GM20000 (cell line): ENCODE measurements around the gene CD8B2.

Source experiments
- DNase-seq: peaks from one replicate; pipeline ENCODE4 v3.0.0; 2012; ENCODE audit warnings: low spot score
- TF ChIP-seq, protein P1 (sequence below): IDR thresholded peaks from 2 replicates; pipeline ENCODE4 v1.5.1; 2012; ENCODE audit warnings: mild to moderate bottlenecking, control low read depth; ENCODE audit errors: extremely low read depth, missing control alignments

Gene CD8B2

DNA sequence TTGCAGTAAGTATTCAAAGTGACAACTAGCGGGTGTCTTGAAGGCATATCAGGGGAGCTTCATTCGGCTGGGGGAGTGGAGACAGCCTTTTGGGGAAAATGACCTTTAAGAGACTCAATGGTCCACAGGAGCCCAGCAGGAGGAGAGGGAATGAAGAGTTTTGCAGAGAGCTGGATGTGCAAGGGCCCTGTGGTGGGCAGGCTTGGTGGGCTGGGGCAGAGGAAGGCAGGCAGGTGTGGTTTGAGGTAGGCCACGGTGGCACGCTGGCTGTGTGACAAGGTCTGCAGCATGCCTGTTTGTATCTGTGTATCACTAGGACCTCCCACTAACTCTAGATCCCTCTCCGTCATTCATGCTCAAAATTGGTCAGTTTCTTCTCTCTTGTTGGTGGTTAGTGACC, 53.7 kb downstream of the CD8B2 start:
- TF ChIP-seq, protein P1, sequence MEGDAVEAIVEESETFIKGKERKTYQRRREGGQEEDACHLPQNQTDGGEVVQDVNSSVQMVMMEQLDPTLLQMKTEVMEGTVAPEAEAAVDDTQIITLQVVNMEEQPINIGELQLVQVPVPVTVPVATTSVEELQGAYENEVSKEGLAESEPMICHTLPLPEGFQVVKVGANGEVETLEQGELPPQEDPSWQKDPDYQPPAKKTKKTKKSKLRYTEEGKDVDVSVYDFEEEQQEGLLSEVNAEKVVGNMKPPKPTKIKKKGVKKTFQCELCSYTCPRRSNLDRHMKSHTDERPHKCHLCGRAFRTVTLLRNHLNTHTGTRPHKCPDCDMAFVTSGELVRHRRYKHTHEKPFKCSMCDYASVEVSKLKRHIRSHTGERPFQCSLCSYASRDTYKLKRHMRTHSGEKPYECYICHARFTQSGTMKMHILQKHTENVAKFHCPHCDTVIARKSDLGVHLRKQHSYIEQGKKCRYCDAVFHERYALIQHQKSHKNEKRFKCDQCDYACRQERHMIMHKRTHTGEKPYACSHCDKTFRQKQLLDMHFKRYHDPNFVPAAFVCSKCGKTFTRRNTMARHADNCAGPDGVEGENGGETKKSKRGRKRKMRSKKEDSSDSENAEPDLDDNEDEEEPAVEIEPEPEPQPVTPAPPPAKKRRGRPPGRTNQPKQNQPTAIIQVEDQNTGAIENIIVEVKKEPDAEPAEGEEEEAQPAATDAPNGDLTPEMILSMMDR = no peak
- no peak for DNase-seq

DNA sequence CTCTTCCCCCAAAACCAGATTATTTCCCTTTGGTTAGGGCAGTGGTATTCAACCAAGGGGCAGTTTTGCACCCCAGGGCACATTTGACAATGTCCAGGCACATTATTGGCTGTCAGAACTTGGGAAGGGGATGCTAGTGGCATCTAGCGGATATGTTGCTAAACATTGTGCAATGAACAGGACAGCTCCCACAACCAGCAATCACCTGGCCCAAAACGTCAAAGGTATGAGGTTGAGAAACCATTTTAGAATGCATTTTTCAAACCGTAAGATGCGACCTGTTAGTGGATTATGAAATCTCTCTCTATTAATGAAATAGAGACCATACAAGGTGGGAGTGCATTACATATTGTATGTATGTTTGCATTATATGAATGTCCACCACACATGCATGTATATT, 54.2 kb downstream of the CD8B2 start:
- TF ChIP-seq, protein P1 = no peak
- DNase-seq = no peak

DNA sequence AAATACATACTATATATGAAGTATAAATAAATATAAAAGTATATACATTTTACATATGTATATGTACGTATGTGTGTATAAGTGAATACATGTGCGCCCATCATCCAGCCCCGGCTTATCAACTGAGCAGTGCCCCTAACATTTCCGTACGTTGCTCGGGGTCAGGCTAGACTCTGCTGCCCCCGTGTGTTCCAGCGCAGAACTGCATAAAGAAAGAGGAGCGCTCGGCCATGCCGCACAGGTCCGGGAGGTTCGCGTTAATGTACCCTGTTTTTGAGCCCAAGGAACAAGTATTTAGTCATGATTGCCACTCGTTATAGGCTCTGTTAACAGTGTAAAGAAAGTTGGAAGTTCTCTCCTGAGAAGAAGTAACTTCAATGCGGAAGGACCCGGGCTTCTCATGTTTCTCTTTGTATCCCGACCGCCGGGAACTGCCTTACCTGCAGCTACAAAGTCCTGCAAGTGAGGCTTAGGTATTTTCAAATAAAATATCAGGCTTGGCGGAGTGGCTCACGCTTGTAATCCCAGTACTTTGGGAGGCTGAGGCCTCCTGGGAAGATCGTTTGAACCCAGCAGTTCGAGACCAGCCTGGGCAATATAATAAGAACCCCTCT, 55.7 kb downstream of the CD8B2 start:
- TF ChIP-seq, protein P1 = peak; percentile 88
- DNase-seq = peak; percentile 76

DNA sequence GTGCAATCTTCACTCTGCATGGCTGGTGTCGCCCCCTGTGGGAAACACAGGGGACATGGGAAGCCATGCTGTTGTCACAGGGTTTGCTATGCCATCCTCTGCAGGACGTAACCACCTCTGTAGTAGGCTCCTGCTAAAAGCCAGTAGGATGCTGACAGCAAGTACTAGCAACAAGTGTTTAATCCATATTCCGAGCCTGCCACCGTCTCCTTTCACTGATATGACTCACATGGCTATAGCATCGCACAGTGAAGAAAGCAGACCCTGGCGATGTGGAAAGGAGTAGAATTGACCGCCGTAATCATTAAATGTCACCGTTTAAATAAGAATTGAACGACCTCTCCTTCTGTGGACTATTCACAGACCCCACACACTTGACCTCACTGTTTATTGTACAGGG, 57.8 kb downstream of the CD8B2 start:
- TF ChIP-seq, protein P1 = no peak
- no peak for DNase-seq

DNA sequence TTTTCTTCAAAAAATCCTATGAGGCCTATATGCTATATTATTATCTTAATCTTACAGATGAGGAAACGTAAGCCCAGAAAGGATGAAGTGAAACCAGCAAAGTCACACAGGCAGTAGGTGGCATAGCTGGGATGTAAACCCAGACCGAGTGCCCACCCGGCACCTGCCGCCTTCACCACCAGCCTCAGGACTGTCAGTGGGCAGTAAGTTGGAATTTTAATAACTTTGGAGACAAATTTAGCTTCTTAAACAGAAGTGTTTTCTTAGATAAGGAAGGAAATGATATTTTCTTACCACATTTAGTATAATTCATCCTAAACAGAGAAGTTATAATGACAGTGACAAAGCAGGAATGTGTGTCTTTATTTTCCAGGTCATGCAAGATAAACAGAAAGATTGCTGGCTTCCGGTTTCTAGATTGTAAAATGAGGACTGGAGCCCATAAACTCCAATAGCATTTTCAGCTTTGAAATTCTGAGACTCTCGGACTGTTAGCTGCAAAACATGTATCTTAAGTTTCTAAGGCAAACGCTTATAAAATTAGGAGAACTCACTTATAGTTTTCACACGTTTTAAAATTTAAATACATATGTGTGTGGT, 59.3 kb downstream of the CD8B2 start:
- TF ChIP-seq, protein P1 = no peak
- no peak for DNase-seq

DNA sequence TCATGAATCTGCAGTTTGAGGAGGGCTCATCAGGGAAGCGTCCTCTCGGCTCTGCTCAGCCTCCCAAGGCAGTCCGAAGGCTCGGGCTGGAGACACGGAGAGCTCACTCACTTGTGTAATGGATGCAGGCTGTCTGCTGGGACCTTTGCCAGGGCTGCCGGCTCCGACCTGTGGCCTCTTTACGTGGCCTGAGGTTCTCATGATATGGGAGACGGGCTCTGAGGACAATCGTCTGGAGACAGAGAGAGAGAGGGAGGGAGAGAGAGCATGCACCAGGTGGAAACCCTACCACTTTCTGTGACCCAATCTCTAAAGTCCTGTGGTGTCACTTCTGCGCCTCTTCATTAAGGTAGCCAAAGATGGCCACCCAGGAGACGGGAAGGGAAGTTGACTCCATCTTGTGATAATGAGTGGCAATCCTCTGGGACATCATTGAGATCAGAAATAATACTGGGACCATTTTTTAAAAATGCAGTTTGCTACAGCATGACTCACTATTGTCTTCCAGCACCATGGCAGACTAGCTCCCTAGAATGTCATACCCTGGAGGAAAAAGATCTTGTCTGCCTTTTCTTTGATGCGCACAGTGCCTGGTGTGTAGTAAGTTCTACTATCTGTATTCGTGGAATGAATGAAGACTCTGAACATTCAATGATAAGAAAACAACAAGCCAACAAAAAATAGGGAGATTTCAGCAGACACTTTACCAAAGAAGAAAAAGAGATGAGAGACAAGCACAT, 60.2 kb downstream of the CD8B2 start:
- DNase-seq = no peak
- TF ChIP-seq, protein P1 = no peak

DNA sequence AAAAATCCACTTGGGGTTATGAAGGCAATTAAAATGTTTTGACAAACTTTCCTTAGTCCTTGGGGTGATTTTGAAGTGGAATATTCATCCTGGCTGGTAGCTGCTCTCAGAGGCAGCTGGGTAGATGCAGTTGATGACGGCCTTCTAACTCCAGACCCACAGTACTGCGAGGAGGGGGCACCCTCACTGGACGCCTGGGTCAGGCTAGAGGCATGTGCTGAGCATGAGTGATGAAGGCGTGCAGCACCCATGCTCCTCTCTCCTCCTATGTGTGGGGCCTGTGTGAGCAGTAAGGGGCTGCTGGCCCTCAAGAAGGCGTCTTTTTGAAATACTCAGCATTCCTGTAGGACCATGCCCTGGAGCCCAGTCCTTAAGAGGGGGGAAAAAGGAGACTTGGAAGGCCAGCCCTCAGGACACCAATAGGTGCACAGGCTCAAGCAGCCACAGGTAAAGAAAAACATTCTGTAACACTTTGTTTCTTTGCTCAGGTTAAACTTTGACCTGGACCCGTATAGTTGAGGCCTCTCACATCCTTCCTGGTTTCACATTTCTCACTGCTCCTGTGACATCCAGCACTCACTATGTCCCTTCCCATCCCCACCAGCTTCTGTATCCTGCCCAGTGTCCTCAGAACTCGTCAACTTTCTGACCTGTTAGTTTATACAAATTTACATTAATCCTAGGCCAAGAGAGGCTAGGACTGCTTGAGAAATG, 64.4 kb downstream of the CD8B2 start:
- DNase-seq = no peak
- TF ChIP-seq, protein P1 = no peak
